Fibroblast of pulmonary artery (primary cell): ENCODE data around the gene FKBP1B.
"Not testable (repeated sequence)": the region's sequence is repeated elsewhere in the genome, so short reads cannot be mapped to it uniquely, and the experiment has no call there.

Experiments
- DNase-seq: peaks from one replicate; pipeline ENCODE4 v3.0.0-alpha.2; 2010; ENCODE audit warnings: low read depth
- H3K4me3 ChIP-seq: replicated peaks from 2 replicates; pipeline ENCODE4 v1.5.1; 2011; ENCODE audit warnings: low read depth, mild to moderate bottlenecking, control low read depth, low read length, moderate library complexity
- TF ChIP-seq, protein P1 (sequence below): IDR thresholded peaks from 2 replicates; pipeline ENCODE4 v1.5.1; 2011; ENCODE audit warnings: mild to moderate bottlenecking, control low read depth, low read length, inconsistent platforms; ENCODE audit errors: missing control alignments

FKBP1B gene

DNA sequence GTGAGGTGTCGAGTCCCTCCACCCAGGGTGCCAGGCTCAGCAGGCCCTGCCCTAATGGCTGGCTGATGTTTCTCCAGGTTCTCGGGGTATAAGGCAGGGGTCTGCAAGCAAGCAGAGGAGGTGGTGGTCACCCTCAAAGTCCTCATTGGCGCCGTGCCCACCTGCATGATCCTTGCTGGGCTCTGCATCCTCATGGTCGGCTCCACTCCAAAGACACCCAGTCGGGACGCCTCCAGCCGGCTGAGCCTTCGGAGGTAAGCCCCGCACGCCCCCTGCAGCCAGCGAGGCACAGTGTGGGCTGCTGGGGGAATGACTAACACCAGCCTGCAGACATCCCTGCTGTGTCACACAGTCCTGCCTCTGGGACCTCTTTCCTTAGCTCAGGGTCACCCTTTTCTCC lies 25.5 kb upstream of the FKBP1B start:
- DNase-seq, result peak; percentile 49
- TF ChIP-seq, protein P1, sequence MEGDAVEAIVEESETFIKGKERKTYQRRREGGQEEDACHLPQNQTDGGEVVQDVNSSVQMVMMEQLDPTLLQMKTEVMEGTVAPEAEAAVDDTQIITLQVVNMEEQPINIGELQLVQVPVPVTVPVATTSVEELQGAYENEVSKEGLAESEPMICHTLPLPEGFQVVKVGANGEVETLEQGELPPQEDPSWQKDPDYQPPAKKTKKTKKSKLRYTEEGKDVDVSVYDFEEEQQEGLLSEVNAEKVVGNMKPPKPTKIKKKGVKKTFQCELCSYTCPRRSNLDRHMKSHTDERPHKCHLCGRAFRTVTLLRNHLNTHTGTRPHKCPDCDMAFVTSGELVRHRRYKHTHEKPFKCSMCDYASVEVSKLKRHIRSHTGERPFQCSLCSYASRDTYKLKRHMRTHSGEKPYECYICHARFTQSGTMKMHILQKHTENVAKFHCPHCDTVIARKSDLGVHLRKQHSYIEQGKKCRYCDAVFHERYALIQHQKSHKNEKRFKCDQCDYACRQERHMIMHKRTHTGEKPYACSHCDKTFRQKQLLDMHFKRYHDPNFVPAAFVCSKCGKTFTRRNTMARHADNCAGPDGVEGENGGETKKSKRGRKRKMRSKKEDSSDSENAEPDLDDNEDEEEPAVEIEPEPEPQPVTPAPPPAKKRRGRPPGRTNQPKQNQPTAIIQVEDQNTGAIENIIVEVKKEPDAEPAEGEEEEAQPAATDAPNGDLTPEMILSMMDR, result peak; percentile 44
- H3K4me3 ChIP-seq, result no peak overlapping the region

DNA sequence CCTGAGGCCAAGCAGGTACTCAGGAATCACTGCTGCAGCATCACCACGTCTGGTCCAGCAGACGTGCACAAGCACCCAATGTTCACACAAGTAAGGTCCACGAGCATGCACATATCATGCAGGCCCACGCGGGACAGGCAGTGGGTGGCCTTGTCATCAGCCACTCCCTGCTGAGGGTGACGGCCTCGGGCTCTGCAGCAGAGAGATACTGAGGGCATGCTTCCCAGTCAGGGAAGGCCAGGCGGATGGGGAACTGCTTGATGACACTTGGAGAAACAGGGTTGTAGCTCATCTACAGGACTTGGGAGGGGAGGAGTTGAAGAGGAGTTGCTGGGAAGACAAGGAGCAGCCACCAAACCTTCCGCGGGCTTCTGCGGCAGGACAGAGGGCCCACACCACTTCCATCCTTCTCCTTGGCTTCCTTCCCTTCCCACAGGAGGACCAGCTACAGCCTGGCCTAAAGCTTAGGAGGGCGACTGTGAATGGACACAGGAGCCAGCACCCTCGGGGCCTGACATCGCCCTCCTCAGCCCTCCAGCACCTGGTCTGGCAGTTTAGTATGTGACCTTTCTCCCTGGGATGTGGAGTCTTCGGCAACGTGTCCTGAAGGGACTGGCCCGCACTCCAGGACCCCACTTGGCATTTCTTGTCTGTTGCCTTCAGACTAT lies 24.4 kb upstream of the FKBP1B start:
- no peak overlapping the region for H3K4me3 ChIP-seq
- TF ChIP-seq, protein P1, result no peak
- DNase-seq, result no peak

DNA sequence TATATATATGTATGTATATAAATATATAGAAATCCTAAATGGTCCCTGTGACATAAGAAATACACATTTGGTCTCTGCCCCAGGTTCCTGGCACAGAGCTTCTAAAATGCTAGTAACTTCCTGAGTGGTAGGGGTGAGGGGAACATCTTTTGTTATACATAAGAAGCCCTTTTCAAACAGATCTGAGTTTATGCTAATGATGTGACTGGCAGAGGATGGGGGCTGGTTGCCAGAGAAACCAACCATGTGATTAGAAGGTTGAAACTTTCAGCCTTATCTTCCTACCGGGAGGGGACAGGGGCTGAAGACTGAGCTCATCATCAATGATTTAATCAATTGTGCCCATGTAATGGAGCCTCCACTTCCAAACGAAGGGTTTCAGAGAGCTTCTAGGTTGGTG lies 23.3 kb upstream of the FKBP1B start:
- TF ChIP-seq, protein P1, result no peak
- no peak overlapping the region for H3K4me3 ChIP-seq
- no peak for DNase-seq

DNA sequence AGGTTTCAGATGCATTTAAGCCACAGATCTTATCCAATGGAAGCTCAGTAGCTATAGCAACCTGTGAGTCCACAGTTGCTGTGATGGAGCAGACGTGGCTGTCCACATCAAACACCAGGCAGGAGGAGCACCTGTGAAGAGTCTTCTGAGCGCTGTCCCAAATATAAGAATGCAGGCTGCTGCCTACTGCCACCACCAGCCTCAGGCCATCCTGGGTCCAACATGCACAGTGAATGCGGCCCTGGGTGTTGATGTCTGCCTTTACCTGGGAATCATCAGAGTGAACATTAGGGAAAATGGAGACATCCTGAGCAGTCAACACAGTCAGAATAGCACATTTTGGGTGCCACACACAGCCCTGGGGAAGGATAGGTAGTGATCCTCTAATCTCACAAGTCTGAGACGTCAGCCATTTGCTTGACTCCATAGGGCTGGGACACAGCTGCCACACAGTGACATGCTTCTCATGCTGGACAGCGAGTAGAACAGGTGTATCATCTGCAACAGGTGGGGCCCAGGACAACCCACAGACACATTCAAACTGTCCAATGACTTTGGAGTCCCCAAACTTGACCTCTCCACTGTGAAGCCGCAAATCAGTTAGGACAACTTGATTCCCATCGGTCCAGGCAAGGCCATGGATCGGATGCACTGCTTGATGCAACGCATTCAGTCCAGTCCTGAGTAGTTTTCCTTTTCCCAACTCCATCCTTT lies 10.6 kb upstream of the FKBP1B start:
- DNase-seq, result no peak
- TF ChIP-seq, protein P1, result no peak
- no peak overlapping the region for H3K4me3 ChIP-seq

DNA sequence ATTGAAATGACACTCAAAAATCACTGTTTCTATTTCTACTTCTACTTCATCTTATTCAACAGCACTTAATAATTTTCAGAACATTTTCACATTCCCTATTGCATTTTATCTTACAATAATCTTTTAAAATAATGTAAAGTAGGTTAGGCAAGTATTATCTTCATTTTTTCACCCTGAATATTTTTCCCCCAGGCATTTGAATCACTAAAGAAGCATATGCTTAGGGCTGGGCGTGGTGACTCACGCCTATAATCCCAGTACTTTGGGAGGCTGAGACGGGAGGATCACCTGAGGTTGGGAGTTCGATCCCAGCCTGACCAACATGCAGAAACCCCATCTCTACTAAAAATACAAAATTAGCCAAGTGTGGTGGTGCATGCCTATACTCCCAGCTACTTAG lies 9.0 kb upstream of the FKBP1B start:
- TF ChIP-seq, protein P1, result no peak
- no peak for DNase-seq

DNA sequence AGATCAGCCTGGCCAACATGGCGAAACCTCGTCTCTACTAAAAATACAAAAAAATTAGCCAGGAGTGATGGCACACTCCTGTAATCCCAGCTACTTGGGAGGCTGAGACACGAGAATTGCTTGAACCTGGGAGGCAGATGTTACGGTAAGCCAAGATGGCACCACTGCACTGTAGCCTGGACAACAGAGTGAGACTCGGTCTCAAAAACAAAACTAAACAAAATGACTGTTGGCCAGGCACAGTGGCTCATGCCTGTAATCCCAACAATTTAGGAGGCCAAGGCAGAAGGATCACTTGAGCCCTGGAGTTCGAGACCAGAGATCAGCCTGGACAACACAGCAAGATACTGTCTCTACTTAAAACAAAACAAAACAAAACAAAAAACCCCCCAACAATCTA lies 6.4 kb upstream of the FKBP1B start:
- not testable (repeated sequence) for DNase-seq

More for the DNA sequence above, 9.0 kb upstream of the FKBP1B start:
- no peak overlapping the region for H3K4me3 ChIP-seq

DNA sequence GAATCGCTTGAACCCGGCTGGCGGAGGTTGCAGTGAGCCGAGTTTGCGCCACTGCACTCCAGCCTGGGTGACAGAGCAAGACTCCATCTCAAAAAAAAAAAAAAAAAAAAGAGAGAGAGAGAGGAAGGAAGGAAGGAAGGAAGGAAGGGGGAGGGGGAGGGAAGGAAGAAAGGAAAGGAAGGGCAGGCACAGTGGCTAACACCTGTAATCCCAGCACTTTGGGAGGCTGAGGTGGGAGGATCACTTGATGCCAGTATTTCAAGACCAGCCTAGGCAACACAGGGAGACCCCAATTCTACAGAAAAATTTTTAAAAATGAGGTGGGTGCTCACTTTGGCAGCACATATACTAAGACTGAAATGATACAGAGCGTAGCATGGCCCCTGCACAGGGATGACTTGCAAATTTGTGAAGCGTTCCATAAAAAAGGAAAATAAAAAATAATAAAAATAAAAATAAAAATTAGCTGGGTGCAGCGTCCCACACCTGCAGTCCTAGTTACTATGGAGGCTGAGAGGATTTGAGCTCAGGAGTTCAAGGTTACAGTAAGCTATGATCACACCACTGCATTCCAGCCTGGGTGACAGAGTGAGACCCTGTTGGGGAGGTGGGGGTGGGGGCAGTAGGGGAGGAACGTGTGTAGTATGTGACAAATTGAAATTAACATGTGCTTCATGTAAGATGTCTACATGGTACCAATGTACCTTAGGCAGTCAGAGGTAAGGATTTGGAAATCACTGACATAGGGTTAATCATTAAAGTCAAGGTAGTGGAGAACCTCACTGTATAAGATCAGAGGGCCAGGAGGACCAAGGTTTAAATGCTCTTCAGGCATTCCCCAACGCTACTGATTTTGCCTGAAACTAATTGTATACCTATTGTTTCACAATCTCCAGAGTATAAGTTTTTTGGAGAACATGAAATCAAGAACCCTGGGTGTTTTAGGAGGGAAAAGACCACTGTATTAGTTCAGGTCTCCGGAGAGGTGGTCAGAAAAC lies 3.7 kb upstream of the FKBP1B start:
- TF ChIP-seq, protein P1, result no peak
- peak overlapping the region; percentile 93 for H3K4me3 ChIP-seq
- no peak for DNase-seq

More for the DNA sequence above, 6.4 kb upstream of the FKBP1B start:
- not testable (repeated sequence) for H3K4me3 ChIP-seq
